HepG2 (cell line): ENCODE results near the gene CFAP119.
A peak's percentile ranks its signal among the peaks of the same experiment; 100 is the strongest.

Source experiments
- ADNP ChIP-seq: sonication (generic); formaldehyde crosslinking; IDR thresholded peaks from 2 replicates; pipeline ENCODE4 v1.4.0; 2020; ENCODE audit warnings: missing genetic modification reagents
- AGO1 ChIP-seq: fragments of 200-400 bp; formaldehyde crosslinking; IDR thresholded peaks from 2 replicates; pipeline ENCODE4 v1.6.1; 2017; ENCODE audit warnings: mild to moderate bottlenecking, low read depth, low read length, moderate library complexity; ENCODE audit not compliant: poor library complexity, severe bottlenecking
- DNMT3B ChIP-seq: conservative IDR thresholded peaks from 2 replicates; pipeline ENCODE4 v1.6.1; 2016; ENCODE audit warnings: missing biosample characterization, control low read depth
- FOXA1 ChIP-seq, 2 experiments: fragments of 450-650 bp in 1 of 2; sonication (generic) in 1 of 2; formaldehyde crosslinking in 1 of 2; IDR thresholded peaks; 2 replicates each; pipeline versions ENCODE4 v1.4.0 to v1.6.1; 2016 to 2020; ENCODE audit warnings: missing genetic modification reagents in 1 of 2
- FOXA3 ChIP-seq: IDR thresholded peaks from 2 replicates; pipeline ENCODE4 v1.6.1; 2016; ENCODE audit warnings: missing genetic modification reagents, missing compliant biosample characterization
- FOXM1 ChIP-seq: sonication (generic); formaldehyde crosslinking; IDR thresholded peaks from 2 replicates; pipeline ENCODE4 v1.5.0; 2020; ENCODE audit warnings: missing genetic modification reagents
- HMG20A ChIP-seq: IDR thresholded peaks from 2 replicates; pipeline ENCODE4 v1.6.1; 2016; ENCODE audit warnings: borderline replicate concordance
- NBN ChIP-seq: fragments of 450-650 bp; conservative IDR thresholded peaks from 2 replicates; pipeline ENCODE4 v1.6.1; 2017
- RERE ChIP-seq: IDR thresholded peaks from 2 replicates; pipeline ENCODE4 v1.6.1; 2016; ENCODE audit warnings: low read depth, missing genetic modification reagents, missing compliant biosample characterization
- TOE1 ChIP-seq: sonication (generic); formaldehyde crosslinking; IDR thresholded peaks from 2 replicates; pipeline ENCODE4 v1.4.0; 2020; ENCODE audit warnings: mild to moderate bottlenecking, missing genetic modification reagents
- ZNF83 ChIP-seq: sonication (generic); formaldehyde crosslinking; IDR thresholded peaks from 2 replicates; pipeline ENCODE4 v1.4.0; 2020; ENCODE audit warnings: missing genetic modification reagents, mild to moderate bottlenecking, borderline replicate concordance
- TF ChIP-seq, protein P1 (sequence below): sonication (generic); formaldehyde crosslinking; IDR thresholded peaks from 2 replicates; pipeline ENCODE4 v1.5.0; 2020; ENCODE audit warnings: mild to moderate bottlenecking, missing genetic modification reagents, moderate library complexity
- TF ChIP-seq, protein P2 (sequence below): sonication (generic); formaldehyde crosslinking; IDR thresholded peaks from 2 replicates; pipeline ENCODE4 v1.4.0; 2020; ENCODE audit warnings: missing genetic modification reagents, low read depth, mild to moderate bottlenecking, borderline replicate concordance

DNA sequence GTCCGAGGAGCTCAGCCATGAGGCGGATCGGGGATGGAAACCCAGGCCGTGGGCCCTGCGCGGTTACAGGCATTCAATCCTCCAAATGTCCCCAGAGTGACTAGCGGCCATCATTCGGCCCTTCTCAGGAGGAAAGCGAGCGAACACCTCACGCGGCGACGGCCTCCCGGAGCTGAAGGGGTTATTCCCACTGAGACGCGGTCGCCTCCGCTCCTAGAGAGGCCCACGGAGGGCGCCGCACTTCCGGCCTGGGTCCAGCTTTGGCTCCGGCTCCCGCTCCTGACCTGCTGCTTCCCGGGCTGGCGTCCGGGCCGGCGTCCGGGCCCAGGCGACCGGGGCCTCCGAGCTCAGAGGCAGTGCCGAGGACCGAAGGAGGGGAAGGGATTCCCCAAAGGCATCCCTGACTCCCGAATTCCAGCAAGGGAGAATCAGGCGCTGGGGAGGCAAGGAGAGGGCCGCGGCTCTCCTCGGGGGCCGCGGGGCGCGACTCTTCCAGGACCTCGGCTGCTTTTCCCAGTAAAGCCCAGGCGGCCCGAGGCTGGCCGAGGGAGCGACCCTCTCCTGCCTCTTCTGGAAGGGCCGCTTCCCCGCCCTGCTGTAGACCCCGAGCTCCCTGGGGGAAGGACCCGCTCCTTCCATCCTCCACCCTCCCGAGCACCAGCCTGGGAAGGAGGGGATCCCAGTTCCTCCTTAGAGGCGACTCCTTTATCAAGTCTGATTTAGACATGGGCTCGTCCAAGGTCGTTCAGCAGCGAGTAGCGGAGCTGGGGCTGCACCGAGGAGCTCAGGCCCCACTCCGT is 43.7 kb upstream of the CFAP119 start:
- TF ChIP-seq, protein P1, sequence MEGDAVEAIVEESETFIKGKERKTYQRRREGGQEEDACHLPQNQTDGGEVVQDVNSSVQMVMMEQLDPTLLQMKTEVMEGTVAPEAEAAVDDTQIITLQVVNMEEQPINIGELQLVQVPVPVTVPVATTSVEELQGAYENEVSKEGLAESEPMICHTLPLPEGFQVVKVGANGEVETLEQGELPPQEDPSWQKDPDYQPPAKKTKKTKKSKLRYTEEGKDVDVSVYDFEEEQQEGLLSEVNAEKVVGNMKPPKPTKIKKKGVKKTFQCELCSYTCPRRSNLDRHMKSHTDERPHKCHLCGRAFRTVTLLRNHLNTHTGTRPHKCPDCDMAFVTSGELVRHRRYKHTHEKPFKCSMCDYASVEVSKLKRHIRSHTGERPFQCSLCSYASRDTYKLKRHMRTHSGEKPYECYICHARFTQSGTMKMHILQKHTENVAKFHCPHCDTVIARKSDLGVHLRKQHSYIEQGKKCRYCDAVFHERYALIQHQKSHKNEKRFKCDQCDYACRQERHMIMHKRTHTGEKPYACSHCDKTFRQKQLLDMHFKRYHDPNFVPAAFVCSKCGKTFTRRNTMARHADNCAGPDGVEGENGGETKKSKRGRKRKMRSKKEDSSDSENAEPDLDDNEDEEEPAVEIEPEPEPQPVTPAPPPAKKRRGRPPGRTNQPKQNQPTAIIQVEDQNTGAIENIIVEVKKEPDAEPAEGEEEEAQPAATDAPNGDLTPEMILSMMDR (CRISPR knock-in tag): peak; percentile 65
- TF ChIP-seq FOXA1 (IDR thresholded peaks at IDR 0.05) (no peak), FOXA1 (CRISPR knock-in tag; IDR thresholded peaks at IDR 0.05) (peak; percentile 29; the same call in 1 of the 2 replicates), RERE (CRISPR knock-in tag) (peak; percentile 47), TOE1 (CRISPR knock-in tag) (peak; percentile 44; the same call in 1 of the 2 replicates), HMG20A (CRISPR knock-in tag) (peak; percentile 12; the same call in 1 of the 2 replicates), ZNF83 (CRISPR knock-in tag) (no peak; the same call in 1 of the 2 replicates), DNMT3B (CRISPR knock-in tag) (peak; percentile 82; the same call in 1 of the 2 replicates), FOXM1 (CRISPR knock-in tag) (no peak), AGO1 (peak; percentile 82), ADNP (peak; percentile 92), FOXA3 (CRISPR knock-in tag) (peak; percentile 81), NBN (no peak)
- TF ChIP-seq, protein P2, sequence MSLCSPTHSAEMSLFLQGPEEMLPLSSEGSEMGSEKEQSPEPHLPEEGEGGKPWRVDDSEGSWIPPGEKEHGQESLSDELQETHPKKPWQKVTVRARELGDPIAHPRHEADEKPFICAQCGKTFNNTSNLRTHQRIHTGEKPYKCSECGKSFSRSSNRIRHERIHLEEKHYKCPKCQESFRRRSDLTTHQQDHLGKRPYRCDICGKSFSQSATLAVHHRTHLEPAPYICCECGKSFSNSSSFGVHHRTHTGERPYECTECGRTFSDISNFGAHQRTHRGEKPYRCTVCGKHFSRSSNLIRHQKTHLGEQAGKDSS: peak; percentile 93
